Dedifferentiated amniotic fluid mesenchymal stem cell (primary cell): ENCODE data around the gene LY6G6C.
A peak's percentile ranks its signal among the peaks of the same experiment; 100 is the strongest.

ENCODE experiments used
- DNase-seq: peaks from one replicate; pipeline ENCODE4 v3.0.0-alpha.2; 2016; ENCODE audit errors: extremely low spot score

The LY6G6C gene

DNA sequence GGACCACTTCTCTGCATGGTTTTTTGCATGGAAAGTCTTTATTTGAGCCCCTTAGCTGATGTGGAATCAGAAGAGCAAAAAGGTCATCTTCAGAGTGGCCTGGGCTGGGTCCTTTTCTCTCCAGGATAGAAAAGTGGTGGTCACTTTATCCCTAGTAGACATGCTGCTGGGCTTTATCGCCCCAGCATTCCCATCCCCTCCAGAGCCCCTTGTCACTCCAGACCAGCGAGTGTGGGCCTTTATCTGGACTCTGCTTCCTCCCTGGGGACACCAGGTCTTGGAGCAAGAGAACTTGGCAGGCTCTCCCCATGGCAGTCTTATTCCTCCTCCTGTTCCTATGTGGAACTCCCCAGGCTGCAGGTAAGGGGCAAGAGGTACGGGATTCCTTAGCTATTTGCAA lies 14.9 kb downstream of the LY6G6C start, which contains the start of gene LY6G6F:
Gene LY6G6F (plus strand): TSS at position 268 of the 400 bp plus-strand sequence. CDS start 41 bp downstream, at position 309.
- DNase-seq = no peak

DNA sequence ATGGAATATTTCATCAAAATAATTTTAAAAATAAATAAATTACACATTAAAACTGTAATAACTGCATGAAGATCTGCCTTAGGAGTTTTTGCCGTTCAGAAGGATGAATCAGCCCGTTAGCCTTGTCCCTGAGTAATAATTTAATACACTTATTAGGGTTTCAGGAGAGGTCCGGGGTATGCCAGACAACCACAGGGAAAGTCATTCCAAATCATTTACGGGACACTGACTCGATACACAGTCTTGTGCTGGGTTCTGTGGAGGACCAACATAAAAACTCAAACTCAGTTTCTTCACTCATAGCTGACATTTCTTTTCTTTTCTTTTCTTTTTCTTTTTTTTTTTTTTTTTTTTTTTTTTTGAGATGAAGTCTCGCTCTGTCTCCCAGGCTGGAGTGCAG lies 15.6 kb downstream of the LY6G6C start:
- no peak for DNase-seq

DNA sequence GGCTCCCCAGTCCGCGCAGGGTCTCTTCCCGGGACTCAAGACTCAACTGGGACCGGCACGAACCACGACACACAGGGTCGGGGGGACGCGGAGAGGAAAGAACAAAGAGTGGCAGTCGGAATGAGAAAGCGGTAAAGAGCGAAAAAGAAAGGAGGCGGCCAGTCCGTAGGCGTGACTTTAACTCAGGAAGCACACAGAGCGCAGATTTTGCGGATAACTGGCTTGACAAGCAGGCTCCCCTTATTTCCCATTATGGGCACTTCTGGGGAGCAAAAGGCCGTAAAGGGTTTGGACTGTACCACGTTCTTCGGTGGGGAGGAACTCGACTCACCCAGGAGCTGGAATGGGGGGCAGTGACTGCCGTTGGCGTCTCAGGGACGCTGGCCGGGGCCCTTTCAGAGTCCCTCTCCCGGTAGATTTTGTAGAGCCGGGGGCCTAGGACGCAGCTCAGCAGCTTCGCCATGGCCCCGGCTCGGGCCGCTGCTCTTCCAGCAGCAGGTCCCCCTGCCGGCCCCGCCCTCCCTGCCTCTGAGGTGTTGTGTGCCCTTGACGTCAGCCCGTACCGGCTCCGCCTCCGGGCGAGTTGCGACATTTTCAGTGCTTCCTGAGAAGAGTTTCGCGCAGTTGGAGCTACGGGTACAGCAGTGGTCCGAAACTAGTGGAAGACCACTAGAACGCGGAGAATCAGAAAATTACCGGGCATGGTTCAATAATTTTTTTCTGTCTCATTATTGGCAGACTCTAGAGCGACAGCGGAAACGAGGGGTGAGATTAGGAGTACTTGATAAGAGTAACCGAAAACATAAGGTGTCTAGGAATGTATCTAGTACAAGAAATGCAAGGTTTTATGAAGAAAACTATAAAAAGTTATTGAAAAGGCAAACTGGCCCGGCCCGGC lies 18.5 kb downstream of the LY6G6C start, which contains the start of gene ABHD16A:
Gene ABHD16A (minus strand): TSS at position 506 of the 898 bp plus-strand sequence. CDS start 43 bp downstream, at position 463.
- peak; percentile 97 for DNase-seq

DNA sequence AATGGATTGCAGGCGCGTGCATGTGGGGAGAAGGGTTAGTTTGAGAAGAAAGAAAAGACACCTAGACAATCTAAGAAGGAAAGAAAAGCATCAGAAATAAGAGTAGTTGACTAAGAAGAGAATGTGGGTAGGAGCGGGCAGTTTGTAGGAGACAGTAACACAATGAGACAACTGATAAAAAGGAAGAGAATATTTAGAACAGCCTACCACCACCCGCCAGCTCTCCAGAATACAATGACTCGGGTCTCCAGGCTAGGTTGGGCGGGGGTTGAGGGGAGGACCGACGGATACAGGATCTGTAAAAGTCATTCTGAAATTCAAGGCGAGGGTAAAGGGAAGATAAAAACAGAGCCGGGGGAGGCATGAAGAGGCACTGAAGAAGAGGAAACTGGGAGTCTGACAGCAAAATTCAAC lies 19.1 kb downstream of the LY6G6C start:
- no peak for DNase-seq

DNA sequence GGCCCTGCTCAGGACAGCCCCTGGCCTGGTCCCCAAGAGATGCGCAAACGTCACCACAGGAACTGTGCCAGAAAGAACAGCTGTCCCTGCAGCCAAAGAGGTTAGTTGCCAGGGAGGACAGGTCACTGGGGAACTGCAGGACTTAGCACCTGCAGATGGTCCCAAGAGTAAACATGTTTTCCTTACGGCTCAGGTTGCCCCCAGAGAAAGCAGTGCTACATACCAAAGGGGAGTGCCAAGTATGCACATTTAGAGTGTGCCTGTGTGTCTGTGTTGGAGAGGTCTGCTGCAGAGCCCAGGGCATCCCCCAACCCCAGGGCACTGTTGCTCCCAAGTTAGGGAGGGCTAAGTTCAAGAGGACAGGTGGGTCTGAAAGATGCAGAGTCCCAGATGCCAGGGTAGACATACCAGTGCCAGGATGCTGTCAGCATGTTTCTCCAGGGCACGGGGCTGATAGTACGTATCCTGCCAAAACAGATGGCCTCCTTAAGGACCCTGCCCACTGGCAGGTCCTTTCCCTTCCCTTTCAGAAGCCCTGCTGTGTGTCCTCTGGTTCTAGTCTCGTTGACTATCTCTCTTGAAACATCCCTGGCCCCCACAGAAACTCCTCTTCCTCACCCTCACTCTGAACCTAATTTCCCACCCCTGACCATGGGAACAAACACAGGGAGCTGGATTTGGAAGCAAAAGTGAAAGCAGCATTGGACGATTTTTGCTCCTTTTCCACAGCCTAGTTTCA lies 19.7 kb downstream of the LY6G6C start:
- no peak for DNase-seq

DNA sequence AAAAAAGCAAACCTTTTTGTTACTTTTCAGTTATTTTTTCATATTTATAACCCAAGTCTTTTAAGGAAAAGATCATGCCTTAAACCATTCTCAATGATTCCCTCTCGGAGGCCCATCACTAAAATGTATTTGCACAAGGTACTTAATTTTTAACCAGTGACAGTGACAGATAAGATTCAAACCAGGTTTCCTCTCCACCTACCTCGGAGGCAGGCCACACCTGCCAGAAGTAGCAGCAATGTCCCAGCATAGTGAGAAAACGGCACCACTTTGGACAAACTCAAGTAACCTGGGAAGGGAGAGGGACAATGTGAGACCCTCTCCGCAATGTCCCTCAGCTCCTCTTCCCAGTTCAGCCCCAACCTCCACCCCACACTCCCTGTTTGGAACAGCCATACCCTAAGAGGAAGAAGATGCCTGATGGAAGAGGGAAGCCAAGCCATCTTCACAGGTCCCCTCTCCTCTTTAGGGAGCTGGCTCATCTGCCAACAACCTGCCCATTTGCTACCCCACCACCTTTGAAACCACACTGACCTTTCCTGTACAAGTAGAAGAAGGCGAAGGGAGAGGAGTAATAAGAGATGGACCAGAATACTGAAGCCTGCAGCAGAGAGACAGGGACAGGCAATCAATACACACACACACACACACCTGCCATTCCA lies 20.7 kb downstream of the LY6G6C start:
- no peak for DNase-seq

DNA sequence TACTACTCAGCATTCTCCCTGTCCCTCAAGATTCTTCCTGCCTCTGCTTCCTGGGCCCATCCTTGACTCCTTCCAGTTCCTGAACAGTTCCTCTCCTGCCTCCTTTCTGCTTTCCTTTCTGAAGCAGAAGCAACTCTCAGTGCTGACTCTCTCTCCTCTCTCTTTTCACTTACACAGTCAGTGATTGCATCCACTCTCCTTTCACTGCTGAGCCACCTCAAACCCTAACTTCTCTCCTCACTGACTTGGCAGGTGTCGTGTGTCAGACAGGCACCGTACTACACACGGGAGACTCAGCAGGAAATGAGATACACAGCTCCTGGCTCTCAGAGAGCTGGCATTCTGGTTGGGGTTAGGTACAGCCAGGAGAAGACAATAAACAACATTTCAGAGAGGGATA lies 24.0 kb downstream of the LY6G6C start:
- no peak for DNase-seq

DNA sequence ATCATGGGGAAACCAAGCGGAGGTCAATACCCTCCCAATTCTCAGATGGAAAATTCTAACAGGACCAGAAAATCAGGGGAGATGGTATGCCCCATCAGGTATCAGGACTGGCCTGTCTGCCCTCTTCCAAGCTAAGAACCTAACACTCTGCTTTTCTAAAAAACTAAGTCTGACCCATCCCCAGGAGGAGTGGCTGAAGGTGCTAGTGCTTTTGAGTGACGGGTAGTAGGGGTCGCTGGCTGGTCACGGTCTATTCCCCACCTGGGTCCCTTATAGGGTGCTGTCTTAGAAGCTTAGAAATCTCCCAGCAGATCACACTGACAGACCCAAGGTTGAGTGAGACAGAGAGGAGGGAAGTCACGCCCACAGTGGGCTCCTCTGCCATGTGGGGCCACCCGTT lies 28.0 kb downstream of the LY6G6C start:
- no peak for DNase-seq

DNA sequence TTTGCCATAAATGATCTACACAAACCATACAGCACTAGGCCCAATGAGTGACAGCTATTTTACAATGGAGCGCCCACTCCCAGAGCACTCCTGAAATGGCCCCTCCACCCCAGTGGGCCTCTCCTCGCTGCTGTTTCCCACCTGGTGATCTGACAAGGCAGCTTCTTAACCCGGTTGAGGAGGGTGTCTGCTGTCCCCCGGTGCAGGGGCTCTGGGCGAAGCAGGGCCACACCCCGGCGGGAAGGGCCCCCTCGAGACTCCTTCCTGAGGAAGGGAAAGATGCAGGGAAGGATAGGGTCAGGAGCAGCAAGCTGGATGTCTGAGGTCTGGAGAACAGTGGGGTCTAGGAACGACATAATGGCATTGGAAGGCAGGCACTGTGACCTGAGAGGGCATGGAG lies 28.7 kb downstream of the LY6G6C start:
- DNase-seq = no peak

DNA sequence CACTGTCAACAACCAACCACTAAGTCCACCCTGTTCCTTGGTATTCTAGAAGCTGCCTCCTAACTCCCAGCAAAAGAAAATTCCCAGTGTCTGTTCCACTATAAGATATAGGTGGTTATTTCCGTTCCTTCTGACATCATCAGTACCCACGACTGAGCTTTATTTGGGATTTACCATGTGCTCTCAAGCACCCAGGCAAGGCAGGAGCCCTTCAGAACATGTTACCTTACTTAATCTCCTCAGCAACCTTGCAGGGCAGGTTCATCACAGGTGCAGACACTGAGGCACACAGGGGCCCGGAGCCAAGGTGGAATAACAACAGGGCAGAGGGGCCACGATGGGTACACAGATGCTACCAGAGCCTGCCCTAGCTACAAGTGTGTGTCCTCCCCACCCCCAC lies 29.2 kb downstream of the LY6G6C start:
- DNase-seq = no peak

DNA sequence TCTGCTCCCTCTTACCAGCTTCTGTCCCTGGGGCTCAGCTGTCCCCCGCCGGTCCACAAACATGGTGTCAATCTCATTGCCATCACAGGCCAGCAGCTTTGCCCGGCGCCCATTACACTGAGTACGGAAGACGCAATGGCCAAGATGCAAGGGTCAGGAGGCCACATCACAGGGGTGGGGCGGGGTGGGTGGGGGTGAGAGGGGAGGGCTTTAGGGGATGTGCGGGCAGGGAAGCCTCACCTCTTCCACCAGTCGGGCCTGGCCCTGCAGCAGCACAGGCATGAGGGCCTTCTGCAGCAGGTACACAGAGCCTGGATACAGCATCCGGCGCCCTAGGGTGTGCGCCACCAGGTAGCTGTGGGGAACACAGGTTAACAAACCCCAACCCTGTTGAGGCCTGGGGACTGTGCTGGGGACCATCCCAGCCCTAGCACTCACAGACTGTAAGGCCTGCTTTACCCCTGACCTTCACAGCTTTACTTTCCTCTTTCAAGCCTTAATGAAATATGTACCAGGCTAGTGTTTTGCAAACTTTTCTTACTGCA lies 29.9 kb downstream of the LY6G6C start:
- no peak for DNase-seq

DNA sequence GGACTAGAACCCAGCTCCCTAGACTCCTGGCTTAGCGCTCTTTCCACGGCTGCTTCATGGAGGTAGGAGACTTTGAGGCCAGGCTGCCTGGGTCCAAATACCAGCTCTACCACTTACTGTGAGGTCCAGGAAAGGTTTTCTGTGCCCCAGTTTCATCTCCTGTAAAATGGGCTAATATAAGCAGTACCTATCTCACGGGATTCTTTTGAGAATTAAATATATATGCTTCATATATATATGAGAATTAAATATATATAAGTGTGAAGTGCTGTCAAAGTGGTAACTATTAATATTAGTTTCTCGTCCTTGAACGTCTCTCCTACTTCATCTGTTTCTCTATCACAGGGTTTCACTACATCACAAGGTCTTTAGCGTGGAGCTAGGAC lies 30.5 kb downstream of the LY6G6C start:
- DNase-seq = no peak

DNA sequence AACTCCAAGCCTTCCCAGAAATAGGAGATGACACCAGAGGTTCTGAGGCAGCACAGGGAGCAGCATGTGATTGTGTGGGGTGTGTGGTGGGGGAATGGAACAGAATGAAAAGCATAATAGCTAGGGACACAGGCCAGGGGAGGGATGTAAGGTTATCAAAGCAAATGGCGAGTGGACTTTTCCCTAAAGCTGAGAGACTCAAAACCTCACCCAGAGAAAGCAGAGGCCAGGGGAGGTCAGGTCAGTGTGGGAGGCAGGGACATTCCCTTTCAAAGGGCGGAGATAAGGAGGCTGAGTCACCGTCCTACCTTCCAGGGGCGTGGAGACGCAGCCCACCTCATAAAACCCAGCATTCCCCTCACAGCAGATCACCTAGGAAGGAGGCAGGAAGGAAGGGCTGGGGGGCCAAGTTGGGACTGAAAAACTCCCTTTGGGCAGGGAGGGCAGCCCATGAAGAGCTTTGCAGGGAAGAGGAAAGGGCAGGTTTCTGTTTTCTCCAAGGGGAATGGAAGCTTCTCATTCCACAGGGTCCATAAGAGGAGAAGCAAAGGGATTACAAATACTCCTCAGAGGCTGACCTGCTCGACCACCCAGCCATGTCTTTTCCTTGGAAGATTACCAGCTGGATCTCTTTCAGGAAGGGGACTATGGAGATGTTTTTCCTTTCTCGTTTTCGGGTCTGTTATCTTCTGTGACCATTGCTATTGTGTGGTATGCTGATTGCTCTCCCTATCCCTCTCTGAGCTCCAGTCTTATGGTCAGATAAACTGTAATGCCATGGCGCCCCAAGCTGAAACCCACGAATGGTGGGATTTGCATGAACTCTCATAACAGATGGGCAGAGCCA lies 31.1 kb downstream of the LY6G6C start:
- DNase-seq = no peak

DNA sequence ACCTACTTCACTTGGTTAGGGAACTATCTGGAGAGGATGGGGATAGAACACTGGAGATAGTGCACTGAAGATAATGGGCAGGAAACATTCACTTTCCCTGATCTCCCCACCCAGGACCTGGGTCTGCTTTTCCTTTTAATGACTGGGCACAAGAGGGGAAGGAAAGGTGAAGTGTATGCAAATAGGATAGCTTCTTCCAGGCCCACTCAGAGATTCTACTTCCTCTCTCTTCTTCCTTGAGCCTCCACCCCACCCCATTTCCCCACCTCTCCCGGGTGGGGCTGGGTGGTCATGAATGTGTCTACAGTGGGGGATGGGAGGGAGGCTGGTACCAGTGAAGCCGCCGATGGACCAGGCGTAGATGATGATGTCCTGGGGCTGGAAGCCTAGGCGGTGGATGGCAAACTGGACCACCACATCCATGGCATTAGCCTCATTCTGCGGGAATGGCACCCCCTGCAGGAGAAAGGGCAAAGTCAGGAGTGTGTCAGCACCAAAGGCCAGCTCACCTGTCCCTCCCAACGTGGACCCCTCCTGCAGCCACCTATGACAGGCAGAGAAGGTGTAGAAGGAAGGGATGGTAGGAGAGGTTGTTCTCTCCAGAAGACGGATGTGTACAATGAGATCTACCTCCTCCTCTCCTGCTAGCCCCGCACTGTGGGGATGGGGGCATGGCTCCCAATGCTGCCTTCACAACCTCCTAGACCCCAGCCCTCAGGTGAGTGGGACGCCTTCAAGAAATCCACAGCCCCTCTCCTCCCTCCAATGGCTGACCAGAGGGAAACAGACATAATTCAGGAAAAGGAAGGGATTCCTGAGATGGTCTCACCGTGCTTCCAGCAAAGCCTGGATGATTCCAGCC lies 32.1 kb downstream of the LY6G6C start:
- no peak for DNase-seq

DNA sequence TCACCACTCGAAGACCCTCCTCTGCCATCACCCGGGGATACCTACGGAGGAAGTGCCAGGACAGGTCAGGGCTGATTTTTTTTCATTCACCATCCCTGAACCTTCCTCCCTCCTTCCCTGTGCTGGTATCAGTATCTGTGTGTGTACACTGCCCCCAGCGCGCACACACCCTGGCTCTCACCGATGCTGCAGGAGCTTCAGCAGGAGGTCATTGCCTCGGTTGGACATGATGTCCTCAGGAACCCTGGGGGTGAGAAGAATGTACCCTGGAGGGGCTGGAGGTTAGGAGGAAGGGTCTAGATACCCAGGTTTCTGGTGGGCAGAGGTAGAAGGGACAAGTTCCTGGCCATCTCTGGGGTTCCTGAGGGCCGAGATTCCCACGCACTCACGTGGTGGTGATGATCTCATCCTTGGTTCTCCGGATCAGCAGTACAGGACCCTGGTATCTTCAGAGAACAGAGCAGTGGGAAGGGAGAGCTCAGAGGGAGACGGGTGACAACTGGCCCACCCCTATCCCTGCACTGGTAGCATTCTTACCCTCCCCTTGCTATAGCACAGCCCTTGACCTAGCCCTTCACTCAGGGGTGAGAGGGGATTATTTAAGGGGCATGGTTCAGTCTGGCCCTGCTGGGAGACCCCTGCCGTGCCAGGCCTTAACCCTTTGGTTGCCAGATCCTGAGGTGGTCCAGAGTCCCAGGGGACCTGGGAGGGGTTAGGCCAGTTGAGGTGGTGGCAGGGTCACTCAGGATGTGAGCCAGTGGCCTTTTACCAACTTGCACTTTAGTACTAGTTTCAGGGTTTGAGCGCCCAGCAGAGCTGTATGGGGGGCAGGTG lies 33.5 kb downstream of the LY6G6C start:
- DNase-seq = no peak

DNA sequence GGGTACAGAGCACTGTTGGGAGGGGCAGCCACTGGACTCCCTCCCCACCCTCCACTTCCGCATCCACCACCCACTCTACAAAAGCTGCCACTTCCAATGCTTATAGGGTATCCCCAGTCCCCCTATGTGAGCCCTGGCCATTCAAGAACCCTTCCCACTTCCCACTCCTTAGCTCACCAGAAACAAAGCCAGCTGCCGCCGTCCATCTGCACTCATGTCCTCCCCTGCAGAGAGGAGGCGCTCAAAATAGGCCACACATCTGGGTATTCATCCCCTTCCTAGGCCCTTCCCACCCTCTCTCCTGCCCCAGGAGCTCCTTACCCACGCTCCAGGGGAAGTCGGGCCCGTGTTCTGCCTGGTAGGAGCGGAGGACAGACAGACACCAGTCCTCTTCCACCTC lies 34.2 kb downstream of the LY6G6C start:
- no peak for DNase-seq

DNA sequence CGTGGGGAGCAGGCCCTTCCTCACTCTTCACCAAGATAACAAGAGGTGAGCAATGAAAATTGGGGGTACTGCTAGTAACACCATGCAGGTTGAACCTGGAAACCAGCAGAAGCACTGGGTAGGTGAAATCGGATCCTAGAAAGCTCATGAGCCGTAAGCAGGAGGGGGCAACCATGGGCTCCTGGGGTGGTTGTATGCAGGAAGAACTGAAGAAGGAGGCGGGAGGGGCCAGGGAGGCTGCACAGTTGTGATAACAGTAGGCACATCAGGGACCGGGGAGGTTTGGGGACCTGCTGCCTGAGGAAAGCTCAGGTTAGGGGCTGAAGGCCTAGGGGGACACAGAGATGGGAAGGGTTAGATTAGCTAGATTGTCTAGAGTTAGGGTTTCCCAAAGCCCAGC lies 35.1 kb downstream of the LY6G6C start:
- DNase-seq = no peak

DNA sequence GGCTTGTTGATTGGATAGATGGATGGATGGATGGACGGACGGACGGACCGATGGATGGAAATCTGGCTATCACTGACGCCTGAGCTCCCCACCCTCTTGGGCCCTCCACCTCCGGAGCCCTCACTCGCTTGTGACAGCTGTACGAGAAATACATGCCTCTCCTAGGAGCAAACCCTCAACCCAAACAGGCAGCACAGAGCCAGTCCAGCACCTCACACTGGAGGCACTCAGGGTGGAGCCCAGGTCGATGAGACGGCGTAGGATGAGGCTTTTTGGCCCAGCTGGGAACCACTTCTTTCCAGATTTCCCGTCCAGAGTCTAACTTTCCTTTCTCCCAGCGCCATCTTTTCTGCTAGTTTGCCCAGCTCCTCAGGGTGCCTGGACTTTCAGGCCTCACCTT lies 38.0 kb downstream of the LY6G6C start:
- no peak for DNase-seq

DNA sequence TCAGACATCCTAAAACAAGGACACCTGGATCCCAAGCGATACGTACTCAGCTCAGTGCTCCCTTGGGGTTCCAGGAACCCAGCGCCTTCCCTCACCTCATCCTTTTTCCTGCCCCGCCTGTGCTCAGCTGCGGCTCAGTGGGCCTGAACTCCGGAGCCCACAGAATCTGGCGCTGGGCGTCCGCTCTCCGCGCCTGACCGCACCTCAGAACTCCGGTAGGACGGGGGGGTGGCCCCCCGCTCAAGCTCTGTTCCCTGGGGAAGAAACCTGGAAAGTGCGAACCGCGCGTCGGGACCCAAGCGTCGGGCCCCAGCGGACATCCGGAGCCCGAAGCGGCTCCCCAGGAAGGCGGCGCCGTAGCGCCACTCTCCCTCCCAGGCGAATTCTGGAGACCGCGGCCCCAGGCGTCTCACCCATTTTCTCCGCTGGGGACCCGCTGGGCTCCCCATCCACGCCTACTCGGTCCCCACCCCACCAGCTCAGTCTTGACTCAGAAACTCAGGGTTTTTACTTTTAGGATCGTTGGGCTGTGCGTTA lies 40.3 kb downstream of the LY6G6C start:
- no peak for DNase-seq
